Mesothelial cell of epicardium (in vitro differentiated cells): Measurements from ENCODE around the gene C14orf180. TPM values are rescaled to one million over a fixed set of nuclear protein-coding genes. Genes with fewer than 3 reads are reported as not detected.

Source experiments
- DNase-seq, 2 experiments: peaks; one replicate each; pipeline ENCODE4 v3.0.0; 2021; ENCODE audit warnings: low spot score in 2 of 2; ENCODE audit not compliant: unreplicated experiment in 2 of 2
- H3K27ac Mint-ChIP-seq: 2 replicates; pipeline ENCODE4 v1.8.0; 2021; ENCODE audit warnings: mixed read lengths
- H3K27me3 Mint-ChIP-seq: 2 replicates; pipeline ENCODE4 v1.8.0; 2021; ENCODE audit warnings: low read depth, mixed read lengths
- H3K36me3 Mint-ChIP-seq: 2 replicates; pipeline ENCODE4 v1.8.0; 2021; ENCODE audit warnings: mixed read lengths
- H3K4me1 Mint-ChIP-seq: 2 replicates; pipeline ENCODE4 v1.8.0; 2021; ENCODE audit warnings: mixed read lengths
- H3K4me3 Mint-ChIP-seq: 2 replicates; pipeline ENCODE4 v1.8.0; 2021; ENCODE audit warnings: mild to moderate bottlenecking, moderate library complexity, mixed read lengths
- H3K9me3 Mint-ChIP-seq: 2 replicates; pipeline ENCODE4 v1.8.0; 2021; ENCODE audit warnings: mixed read lengths
- total RNA-seq: library from RNA; stranded (reverse); gene quantifications from 3 replicates; pipeline ENCODE4 v1.2.1, GENCODE V29; 2021
- TF ChIP-seq, protein P1 (sequence below): fragments of 200-600 bp; sonication (generic); IDR thresholded peaks from one replicate; pipeline ENCODE4 v1.5.0; 2021; ENCODE audit warnings: antibody characterized with exemption; ENCODE audit not compliant: unreplicated experiment

C14orf180 gene
- total RNA-seq, 1 donor from 2014 or later, result 0.36 TPM

DNA sequence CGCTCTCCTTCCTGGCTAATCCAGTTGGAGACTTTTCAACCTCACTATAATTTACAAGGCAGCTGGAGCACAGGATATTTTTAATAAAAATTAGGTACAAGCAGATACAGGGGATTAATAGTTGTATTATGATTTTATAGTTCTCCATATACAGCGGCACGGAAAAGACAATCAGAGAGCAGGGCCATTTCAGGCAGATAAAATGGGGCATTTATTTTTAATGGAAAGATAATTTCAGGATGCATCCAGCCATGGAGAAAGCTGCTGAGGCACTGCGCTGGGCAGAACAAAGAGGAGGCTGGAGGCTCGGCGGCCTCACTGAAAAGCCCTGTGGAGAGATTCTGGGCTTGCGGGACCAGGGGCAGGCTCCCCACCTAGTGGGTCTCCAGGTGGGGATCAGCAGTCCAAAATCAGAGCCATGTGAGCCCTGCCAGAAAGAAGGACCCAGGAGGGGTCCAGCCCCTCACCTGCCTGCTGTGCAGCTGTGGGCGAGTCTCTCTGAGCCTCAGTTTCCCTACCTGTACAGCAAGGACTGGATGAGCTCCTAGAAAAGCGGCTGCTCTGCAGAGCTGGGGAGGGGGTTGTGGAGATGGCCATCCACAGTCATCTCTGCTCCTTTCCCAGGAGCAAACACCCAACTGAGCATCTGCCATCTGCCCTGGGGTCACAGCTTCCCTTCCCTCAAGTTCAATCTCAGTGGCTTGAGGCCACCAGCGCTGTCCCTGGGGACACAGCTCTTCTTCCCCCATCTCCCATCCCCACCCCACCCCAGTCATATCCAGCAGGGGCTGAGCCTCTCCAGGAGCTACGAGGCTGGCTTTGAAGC, 23.9 kb upstream of the C14orf180 start:
- TF ChIP-seq, protein P1, sequence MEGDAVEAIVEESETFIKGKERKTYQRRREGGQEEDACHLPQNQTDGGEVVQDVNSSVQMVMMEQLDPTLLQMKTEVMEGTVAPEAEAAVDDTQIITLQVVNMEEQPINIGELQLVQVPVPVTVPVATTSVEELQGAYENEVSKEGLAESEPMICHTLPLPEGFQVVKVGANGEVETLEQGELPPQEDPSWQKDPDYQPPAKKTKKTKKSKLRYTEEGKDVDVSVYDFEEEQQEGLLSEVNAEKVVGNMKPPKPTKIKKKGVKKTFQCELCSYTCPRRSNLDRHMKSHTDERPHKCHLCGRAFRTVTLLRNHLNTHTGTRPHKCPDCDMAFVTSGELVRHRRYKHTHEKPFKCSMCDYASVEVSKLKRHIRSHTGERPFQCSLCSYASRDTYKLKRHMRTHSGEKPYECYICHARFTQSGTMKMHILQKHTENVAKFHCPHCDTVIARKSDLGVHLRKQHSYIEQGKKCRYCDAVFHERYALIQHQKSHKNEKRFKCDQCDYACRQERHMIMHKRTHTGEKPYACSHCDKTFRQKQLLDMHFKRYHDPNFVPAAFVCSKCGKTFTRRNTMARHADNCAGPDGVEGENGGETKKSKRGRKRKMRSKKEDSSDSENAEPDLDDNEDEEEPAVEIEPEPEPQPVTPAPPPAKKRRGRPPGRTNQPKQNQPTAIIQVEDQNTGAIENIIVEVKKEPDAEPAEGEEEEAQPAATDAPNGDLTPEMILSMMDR, result no peak
- H3K27ac Mint-ChIP-seq, result no peak overlapping the region
- DNase-seq, result peak in 1 of 2 experiments; percentile 12
- H3K36me3 Mint-ChIP-seq, result no peaks in the 10 kb centered on the region
- H3K9me3 Mint-ChIP-seq, result no peaks in the 10 kb centered on the region
- no peak overlapping the region for H3K4me3 Mint-ChIP-seq
- H3K27me3 Mint-ChIP-seq, result peaks cover 33% of the 10 kb centered on the region
- peaks cover 14% of the 10 kb centered on the region for H3K4me1 Mint-ChIP-seq

DNA sequence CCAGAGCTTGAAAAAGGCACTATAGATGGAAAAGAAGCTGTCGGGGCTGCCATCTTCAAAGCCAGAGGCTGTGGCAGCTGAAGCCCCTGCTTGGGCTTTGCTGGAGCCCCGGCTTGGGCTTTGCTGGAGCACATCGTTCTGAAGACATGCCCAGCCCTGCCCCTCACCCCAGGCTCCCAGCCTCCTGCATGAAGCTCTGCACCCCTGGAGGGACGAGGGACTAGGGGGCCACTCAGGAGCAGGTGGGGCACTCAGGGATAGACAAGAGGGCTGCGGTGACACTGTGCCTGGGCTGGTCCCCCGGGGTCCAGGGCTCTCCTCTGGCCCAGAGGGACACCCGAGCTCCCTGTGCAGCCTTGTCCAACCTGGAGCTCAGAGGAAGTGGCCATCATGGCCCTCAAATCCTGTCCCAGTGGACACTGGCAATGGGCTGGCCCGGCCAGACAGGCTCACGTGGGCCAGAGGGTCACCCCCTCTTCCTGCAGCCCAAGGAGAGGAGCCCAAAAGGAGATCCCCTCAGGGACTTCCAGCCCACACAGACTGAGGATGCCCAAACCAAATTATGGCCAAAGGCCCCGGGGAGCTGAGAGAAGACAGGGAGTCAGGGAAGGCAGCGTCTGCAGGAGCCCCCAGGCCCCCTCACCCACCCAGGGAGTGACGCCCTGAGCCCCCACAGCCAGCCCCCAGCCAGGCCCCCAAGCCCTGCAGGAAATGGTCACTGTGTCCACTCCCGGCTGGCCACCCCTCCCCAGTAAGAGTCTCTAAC, 23.1 kb upstream of the C14orf180 start:
- TF ChIP-seq, protein P1, result no peak
- Mint-ChIP-seq H3K9me3 (no peaks in the 10 kb centered on the region), H3K36me3 (no peaks in the 10 kb centered on the region), H3K27ac (no peak overlapping the region), H3K4me1 (peaks cover 17% of the 10 kb centered on the region), H3K27me3 (peaks cover 36% of the 10 kb centered on the region), H3K4me3 (no peak overlapping the region)
- DNase-seq, result peak in 1 of 2 experiments; percentile 10

DNA sequence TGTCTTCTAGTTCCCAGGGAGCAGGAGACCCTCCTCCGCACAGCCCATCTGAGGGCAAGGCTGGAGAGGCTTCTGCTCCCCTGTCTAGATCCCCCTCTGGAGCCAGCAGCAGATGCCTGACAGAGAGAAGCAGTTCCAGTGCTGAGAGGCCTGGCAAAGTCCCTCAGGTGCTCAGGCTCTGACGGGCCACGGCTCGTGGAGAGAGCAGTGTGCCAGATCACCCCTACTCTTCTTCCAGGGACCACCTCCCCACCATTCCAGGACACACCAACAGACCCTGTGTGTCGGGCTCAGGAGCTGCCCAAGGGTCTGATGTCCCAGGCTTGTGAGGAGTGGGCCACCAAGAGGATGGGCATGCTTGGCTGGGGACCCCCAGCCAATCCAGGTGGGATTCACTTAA, 22.5 kb upstream of the C14orf180 start:
- Mint-ChIP-seq H3K27ac (no peak overlapping the region), H3K9me3 (no peaks in the 10 kb centered on the region), H3K4me3 (no peak overlapping the region), H3K27me3 (peaks cover 37% of the 10 kb centered on the region), H3K36me3 (no peaks in the 10 kb centered on the region), H3K4me1 (peaks cover 21% of the 10 kb centered on the region)
- TF ChIP-seq, protein P1, result no peak
- DNase-seq, result no peak

DNA sequence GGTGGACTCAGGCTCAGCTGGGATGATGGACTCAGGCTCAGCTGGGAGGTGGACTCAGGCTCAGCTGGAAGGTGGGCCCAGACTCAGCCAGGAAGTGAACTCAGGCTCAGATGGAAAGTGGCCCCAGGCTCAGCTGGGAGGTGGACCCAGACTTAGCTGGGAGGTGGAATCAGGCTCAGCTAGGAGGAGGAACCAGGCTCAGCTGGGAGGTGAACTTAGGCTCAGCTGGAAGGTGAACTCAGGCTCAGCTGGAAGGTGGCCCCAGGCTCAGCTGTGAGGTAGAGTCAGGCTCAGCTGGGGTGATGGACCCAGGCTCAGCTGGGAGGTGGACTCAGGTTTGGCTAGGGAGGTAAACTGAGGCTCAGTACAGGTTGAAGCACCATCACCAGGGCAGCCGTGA, 21.8 kb upstream of the C14orf180 start:
- Mint-ChIP-seq H3K27me3 (peaks cover 31% of the 10 kb centered on the region), H3K9me3 (no peaks in the 10 kb centered on the region), H3K4me1 (peaks cover 21% of the 10 kb centered on the region), H3K27ac (no peak overlapping the region), H3K36me3 (no peaks in the 10 kb centered on the region), H3K4me3 (no peak overlapping the region)
- TF ChIP-seq, protein P1, result no peak
- no peak for DNase-seq

DNA sequence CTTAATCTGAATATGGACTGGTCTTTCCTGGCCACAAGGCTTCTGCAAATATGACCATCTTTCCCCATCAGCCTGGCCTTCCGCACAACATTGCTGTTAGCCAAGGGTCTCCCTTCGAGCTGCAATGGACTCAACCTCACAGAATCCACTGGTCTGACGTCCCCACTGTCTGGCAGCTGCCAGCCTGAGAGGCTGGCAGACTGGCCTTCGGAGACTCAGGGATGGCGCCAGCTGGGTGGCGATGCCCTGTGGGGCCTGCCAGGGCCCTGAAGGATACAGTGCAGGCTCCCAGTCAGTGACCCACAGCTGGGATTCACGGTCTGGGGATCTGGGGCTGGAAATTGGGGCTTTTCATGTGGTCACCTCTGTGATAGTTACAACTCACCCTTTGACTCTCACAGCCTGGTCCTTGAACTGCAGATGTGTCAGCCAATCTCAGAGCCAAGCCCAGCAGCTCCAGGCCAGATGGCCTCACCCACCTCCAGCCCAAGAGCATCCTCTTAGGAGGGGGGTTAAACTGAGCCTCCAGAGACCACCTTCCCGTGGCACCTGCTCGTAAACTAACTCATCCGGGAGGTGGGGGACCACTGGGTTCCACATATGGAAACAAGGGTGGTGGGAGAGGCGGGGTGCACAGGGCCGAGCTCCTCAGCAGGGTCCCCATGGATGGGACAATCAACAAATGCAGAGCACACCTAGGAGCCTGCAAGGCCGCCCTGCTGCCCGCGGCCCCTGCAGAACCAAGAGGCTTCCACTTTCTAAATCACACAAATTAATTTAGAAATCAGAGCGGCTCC, 21.1 kb upstream of the C14orf180 start:
- Mint-ChIP-seq H3K27me3 (peaks cover 26% of the 10 kb centered on the region), H3K4me3 (no peak overlapping the region), H3K4me1 (peaks cover 20% of the 10 kb centered on the region), H3K27ac (no peak overlapping the region), H3K36me3 (no peaks in the 10 kb centered on the region), H3K9me3 (no peaks in the 10 kb centered on the region)
- TF ChIP-seq, protein P1, result no peak
- DNase-seq, result peak in 1 of 2 experiments; percentile 5
